ENCODE measurements around the gene RERG.

Gene RERG

GRCh38 chr12:15206831-15207389, 14.3 kb downstream of the RERG start:
- Histone ChIP-seq H3K4me3 (ENCODE audit: insufficient read depth, low read length, poor library complexity, severe bottlenecking) (no peak overlapping the region), H3F3A (ENCODE audit: insufficient read depth) (no peaks in the 10 kb centered on the region), H2AFZ (ENCODE audit: low read depth, low read length, severe bottlenecking) (no peak overlapping the region), H3K9me2 (replicated peaks; ENCODE audit: insufficient read depth, low read length) (no peaks in the 10 kb centered on the region), H3K27me3 (ENCODE audit: low read length) (no peaks in the 10 kb centered on the region), H3K9ac (ENCODE audit: low read length) (no peak overlapping the region), H3K79me2 (ENCODE audit: insufficient read depth, low read length) (no peaks in the 10 kb centered on the region), H3K4me2 (ENCODE audit: low read depth, low read length, poor library complexity, severe bottlenecking) (no peak overlapping the region), H4K20me1 (ENCODE audit: low read depth, low read length) (no peaks in the 10 kb centered on the region), H3K36me3 (ENCODE audit: low read length) (no peaks in the 10 kb centered on the region), H3K9me3 (ENCODE audit: insufficient read depth, low read length) (no peaks in the 10 kb centered on the region), H3K27ac (ENCODE audit: low read depth, low read length) (no peak overlapping the region)
- no peak for TF ChIP-seq CTCF (IDR thresholded peaks at IDR 0.05; ENCODE audit: insufficient read depth, low read length, poor library complexity, severe bottlenecking)
- TF ChIP-seq EZH2phosphoT487 (conservative IDR thresholded peaks at IDR 0.05; ENCODE audit: low read length), result no peak

- H3K79me2 ChIP-seq (ENCODE audit: insufficient read depth, low read length), result no peaks in the 10 kb centered on the region
- H3K4me2 ChIP-seq (ENCODE audit: low read depth, low read length, poor library complexity, severe bottlenecking), result no peak overlapping the region
- H3K36me3 ChIP-seq (ENCODE audit: low read length), result no peaks in the 10 kb centered on the region
- H2AFZ ChIP-seq (ENCODE audit: low read depth, low read length, severe bottlenecking), result no peak overlapping the region
- H3F3A ChIP-seq (ENCODE audit: insufficient read depth), result no peaks in the 10 kb centered on the region
- no peaks in the 10 kb centered on the region for H4K20me1 ChIP-seq (ENCODE audit: low read depth, low read length)
- H3K9me3 ChIP-seq (ENCODE audit: insufficient read depth, low read length), result no peaks in the 10 kb centered on the region
- H3K9ac ChIP-seq (ENCODE audit: low read length), result no peak overlapping the region
- TF ChIP-seq EZH2phosphoT487 (conservative IDR thresholded peaks at IDR 0.05; ENCODE audit: low read length) (no peak), CTCF (IDR thresholded peaks at IDR 0.05; ENCODE audit: insufficient read depth, low read length, poor library complexity, severe bottlenecking) (no peak)
- H3K4me3 ChIP-seq (ENCODE audit: insufficient read depth, low read length, poor library complexity, severe bottlenecking), result no peak overlapping the region
- H3K9me2 ChIP-seq (replicated peaks; ENCODE audit: insufficient read depth, low read length), result no peaks in the 10 kb centered on the region
- H3K27ac ChIP-seq (ENCODE audit: low read depth, low read length), result no peak overlapping the region
- H3K27me3 ChIP-seq (ENCODE audit: low read length), result no peaks in the 10 kb centered on the region
Measured at GRCh38 chr12:15206338-15206737, 14.9 kb downstream of the RERG start.

GRCh38 chr12:15205341-15206010, 15.7 kb downstream of the RERG start:
- H2AFZ ChIP-seq (ENCODE audit: low read depth, low read length, severe bottlenecking), result no peak overlapping the region
- H3K4me3 ChIP-seq (ENCODE audit: insufficient read depth, low read length, poor library complexity, severe bottlenecking), result no peak overlapping the region
- TF ChIP-seq EZH2phosphoT487 (conservative IDR thresholded peaks at IDR 0.05; ENCODE audit: low read length) (no peak), CTCF (IDR thresholded peaks at IDR 0.05; ENCODE audit: insufficient read depth, low read length, poor library complexity, severe bottlenecking) (no peak)
- H3K27me3 ChIP-seq (ENCODE audit: low read length), result no peaks in the 10 kb centered on the region
- no peak overlapping the region for H3K4me2 ChIP-seq (ENCODE audit: low read depth, low read length, poor library complexity, severe bottlenecking)
- no peak overlapping the region for H3K27ac ChIP-seq (ENCODE audit: low read depth, low read length)
- H3K9me3 ChIP-seq (ENCODE audit: insufficient read depth, low read length), result no peaks in the 10 kb centered on the region
- H3K9me2 ChIP-seq (replicated peaks; ENCODE audit: insufficient read depth, low read length), result no peaks in the 10 kb centered on the region
- H3K79me2 ChIP-seq (ENCODE audit: insufficient read depth, low read length), result no peaks in the 10 kb centered on the region
- no peaks in the 10 kb centered on the region for H4K20me1 ChIP-seq (ENCODE audit: low read depth, low read length)
- no peaks in the 10 kb centered on the region for H3K36me3 ChIP-seq (ENCODE audit: low read length)
- no peak overlapping the region for H3K9ac ChIP-seq (ENCODE audit: low read length)
- no peaks in the 10 kb centered on the region for H3F3A ChIP-seq (ENCODE audit: insufficient read depth)

Data from SU-DHL-6 (cell line).